ENCODE results near the gene ANKRD34A.

The ANKRD34A gene

DNA sequence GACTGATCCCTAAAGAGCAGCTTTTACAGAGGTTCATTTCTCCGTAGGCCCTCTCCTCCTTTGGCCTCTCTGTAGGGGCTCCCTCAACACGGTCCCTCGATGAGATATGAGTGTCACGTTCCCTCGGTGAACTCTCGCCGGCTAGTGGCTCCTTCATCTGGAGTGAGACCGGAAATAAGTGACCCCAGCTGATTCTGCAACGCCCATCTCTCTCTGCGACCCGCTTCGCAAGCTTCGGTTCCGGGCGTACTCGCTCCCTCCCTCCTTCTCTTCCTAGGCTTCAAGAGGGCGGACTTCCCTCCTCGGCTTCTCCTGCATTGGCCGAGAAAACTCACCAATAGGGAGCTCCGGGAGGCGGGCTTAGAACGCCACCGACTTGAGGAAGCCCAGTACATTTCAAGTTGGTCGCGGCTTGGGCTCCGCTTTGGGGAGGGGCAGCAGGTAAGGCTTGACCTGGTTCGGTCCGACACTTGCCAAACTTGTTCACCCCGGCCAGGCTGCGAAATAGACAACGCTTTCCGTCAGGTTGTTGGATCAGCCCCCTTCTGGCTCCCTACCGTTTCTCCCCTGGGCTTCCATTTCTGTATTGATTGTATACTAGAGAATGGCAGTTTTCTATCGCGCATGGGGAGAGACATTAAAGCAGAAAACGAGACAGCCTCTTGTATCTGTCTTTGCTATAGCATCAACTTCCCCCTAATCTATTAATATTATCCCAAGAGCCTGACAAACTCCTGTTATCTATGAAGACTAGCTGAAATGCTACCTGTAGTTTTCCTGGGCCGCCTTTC lies at the start of gene ANKRD34A, which contains the start of gene POLR3GL:
Gene ANKRD34A, minus strand, starts transcription at position 248 of the 791 bp plus-strand sequence. CDS start 2,816 bp downstream, outside the sequence.
Gene POLR3GL, plus strand, starts transcription at position 363 of the 791 bp plus-strand sequence. CDS start 10,176 bp downstream, outside the sequence.
- peak; percentile 100 for DNase-seq
- no peaks in the 10 kb centered on the region for H3K27me3 ChIP-seq (ENCODE audit: insufficient read depth, low read depth, severe bottlenecking)
- no peaks in the 10 kb centered on the region for H3K36me3 ChIP-seq
- peaks cover 5% of the 10 kb centered on the region for H3K9me3 ChIP-seq (ENCODE audit: severe bottlenecking)
- peak within 1 kb of the TSS; percentile 53 for H3K4me3 ChIP-seq (ENCODE audit: low read depth, low read length)
- H3K27ac ChIP-seq = peak within 1 kb of the TSS; percentile 62
- TF ChIP-seq, protein P1, sequence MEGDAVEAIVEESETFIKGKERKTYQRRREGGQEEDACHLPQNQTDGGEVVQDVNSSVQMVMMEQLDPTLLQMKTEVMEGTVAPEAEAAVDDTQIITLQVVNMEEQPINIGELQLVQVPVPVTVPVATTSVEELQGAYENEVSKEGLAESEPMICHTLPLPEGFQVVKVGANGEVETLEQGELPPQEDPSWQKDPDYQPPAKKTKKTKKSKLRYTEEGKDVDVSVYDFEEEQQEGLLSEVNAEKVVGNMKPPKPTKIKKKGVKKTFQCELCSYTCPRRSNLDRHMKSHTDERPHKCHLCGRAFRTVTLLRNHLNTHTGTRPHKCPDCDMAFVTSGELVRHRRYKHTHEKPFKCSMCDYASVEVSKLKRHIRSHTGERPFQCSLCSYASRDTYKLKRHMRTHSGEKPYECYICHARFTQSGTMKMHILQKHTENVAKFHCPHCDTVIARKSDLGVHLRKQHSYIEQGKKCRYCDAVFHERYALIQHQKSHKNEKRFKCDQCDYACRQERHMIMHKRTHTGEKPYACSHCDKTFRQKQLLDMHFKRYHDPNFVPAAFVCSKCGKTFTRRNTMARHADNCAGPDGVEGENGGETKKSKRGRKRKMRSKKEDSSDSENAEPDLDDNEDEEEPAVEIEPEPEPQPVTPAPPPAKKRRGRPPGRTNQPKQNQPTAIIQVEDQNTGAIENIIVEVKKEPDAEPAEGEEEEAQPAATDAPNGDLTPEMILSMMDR (IDR thresholded peaks at IDR 0.05; ENCODE audit: low read depth, low read length) = peak; percentile 21; the same call in 1 of the 2 replicates

DNA sequence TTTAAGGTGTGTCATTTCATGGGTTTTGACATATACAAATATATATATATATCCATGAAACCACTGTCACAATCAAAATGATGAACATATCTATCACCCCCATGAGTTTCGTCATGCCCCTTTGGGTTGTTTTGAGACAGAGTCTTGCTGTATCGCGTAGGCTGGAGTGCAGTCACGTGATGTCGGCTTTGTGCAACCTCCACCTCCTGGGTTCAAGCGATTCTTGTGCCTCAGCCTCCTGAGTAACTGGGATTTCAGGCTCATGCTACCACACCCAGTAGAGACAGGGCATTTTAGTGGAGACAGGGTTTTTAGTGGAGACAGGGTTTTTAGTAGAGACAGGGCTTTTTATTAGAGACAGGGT lies 49.2 kb upstream of the ANKRD34A start:
- H3K9me3 ChIP-seq (ENCODE audit: severe bottlenecking) = no peaks in the 10 kb centered on the region
- H3K4me3 ChIP-seq (ENCODE audit: low read depth, low read length) = no peak overlapping the region
- no peak for DNase-seq
- TF ChIP-seq, protein P1 (IDR thresholded peaks at IDR 0.05; ENCODE audit: low read depth, low read length) = no peak
- no peaks in the 10 kb centered on the region for H3K36me3 ChIP-seq
- H3K27ac ChIP-seq = no peak overlapping the region
- no peaks in the 10 kb centered on the region for H3K27me3 ChIP-seq (ENCODE audit: insufficient read depth, low read depth, severe bottlenecking)

DNA sequence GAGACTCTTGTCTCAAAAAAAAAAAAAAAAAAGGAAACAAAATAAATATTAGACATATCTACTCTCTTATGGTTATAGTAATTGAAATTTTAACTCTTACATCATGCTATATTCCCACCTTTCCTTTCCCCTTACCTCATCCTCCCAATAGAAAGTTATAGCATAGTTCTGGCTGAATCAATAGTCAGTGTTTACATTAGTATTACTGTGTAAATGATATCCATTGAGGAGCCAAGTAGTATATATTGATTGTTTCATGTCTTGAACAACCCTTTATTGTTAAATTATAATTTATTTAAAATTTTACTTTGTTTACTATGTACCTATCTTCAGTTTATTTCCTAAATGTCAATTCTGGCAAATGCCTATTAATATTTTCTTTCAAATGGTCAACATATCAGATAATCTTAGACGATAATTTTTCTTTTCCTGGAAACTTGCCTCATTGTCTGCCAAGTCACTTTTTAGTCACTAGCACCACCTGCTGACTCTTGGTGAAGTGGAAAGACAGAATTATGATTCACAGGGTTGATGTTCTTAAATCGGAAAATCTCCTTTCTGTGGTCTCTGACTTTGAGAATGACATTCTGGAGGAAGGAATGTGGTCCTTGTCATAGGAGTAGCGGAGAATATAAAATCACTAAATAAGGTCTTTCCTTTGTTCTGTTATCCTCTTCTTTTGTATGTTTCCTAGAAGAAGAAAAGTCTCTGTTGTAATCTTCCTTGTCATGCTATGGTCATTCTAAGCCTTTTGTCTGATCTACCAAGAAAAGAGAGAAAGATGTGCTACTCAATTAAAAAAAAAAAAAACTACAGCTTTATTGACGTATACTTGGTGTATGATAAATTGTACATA lies 48.6 kb upstream of the ANKRD34A start:
- Histone ChIP-seq H3K27ac (no peak overlapping the region), H3K36me3 (no peaks in the 10 kb centered on the region), H3K27me3 (ENCODE audit: insufficient read depth, low read depth, severe bottlenecking) (no peaks in the 10 kb centered on the region), H3K4me3 (ENCODE audit: low read depth, low read length) (no peak overlapping the region), H3K9me3 (ENCODE audit: severe bottlenecking) (no peaks in the 10 kb centered on the region)
- DNase-seq = peak; percentile 80
- TF ChIP-seq, protein P1 (IDR thresholded peaks at IDR 0.05; ENCODE audit: low read depth, low read length) = peak; percentile 75

DNA sequence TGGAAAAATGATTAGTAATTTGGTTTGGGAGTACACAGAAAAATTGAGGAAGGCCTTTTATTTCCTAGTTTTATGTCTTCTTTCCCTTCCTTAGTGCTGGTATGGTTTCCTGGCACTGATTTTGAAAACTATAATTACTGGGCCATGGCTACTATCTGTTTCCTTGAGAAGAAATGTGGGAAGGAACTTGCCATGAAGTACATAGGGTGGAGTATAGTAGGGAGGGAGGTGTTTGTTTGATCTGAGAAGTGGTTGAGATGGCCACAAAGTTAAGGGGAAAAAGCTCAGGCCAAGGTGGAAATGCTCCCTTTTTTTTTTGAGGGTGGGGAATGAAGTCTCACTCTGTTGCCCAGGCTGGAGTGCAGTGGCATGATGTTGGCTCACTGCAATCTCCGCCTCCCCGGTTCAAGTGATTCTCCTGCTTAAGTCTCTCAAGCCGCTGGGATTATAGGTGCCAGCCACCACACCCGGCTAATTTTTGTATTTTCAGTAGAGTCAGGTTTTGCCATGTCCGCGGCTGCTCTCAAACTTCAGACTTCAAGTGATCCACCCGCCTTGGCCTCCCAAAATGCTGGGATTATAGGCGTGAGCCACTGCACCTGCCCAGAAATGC lies 45.9 kb upstream of the ANKRD34A start:
- H3K9me3 ChIP-seq (ENCODE audit: severe bottlenecking) = no peaks in the 10 kb centered on the region
- no peaks in the 10 kb centered on the region for H3K36me3 ChIP-seq
- no peak for DNase-seq
- no peak overlapping the region for H3K27ac ChIP-seq
- TF ChIP-seq, protein P1 (IDR thresholded peaks at IDR 0.05; ENCODE audit: low read depth, low read length) = no peak
- no peaks in the 10 kb centered on the region for H3K27me3 ChIP-seq (ENCODE audit: insufficient read depth, low read depth, severe bottlenecking)
- no peak overlapping the region for H3K4me3 ChIP-seq (ENCODE audit: low read depth, low read length)

DNA sequence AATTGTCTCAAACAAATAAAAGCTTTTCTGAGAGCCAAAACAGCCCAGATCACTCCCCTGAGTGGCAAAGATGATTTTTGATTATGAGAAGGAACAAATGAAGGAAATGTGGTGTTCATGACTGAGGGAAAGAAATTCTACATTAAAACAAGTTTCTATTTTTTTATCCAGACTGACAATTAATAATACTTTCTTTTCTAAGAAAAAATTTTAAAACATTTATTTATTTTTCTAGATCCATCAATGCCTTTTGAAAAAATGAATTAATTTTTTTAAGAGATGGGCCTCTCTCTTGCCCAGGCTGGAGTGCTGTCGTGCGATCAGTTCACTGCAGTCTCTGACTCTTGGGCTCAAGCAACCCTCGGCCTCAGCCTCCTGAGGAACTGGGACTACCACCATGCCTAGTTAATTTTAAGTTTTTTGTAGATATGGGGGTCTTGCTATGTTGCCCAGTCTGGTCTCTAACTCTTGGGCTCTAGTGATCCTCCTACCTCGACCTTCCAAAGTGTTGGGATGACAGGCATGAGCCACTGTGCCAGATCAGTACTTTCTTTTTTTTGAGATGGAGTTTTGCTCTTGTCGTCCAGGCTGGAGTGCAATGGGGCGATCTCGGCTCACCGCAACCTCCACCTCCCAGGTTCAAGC lies 43.2 kb upstream of the ANKRD34A start:
- no peaks in the 10 kb centered on the region for H3K27me3 ChIP-seq (ENCODE audit: insufficient read depth, low read depth, severe bottlenecking)
- no peak for DNase-seq
- TF ChIP-seq, protein P1 (IDR thresholded peaks at IDR 0.05; ENCODE audit: low read depth, low read length) = no peak
- H3K27ac ChIP-seq = no peak overlapping the region
- no peak overlapping the region for H3K4me3 ChIP-seq (ENCODE audit: low read depth, low read length)
- no peaks in the 10 kb centered on the region for H3K36me3 ChIP-seq
- H3K9me3 ChIP-seq (ENCODE audit: severe bottlenecking) = no peaks in the 10 kb centered on the region
